Activated CD8-positive, alpha-beta T cell treated with anti-CD3 and anti-CD28 coated beads, Interleukin-2, amount 10 ng/mL, durations not matched to agents 7 days and 5 days (primary cell): ENCODE measurements around the gene KCNJ1. TPM values are rescaled to one million over a fixed set of nuclear protein-coding genes. Genes with fewer than 3 reads are reported as not detected.

Experiments used
- ATAC-seq: fragments of 150-1000 bp; cut with Tn5 transposase; one replicate; pipeline ENCODE4 v1.10.0; 2021; ENCODE audit warnings: moderate library complexity
- CTCF ChIA-PET: fragments of 350-600 bp; sonication (Branson Sonifier 250); formaldehyde crosslinking; loops from one replicate; lab custom pipeline; 2021; ENCODE audit warnings: antibody characterized with exemption; lab: Charles Lee
- POLR2A ChIA-PET: fragments of 350-600 bp; sonication (Branson Sonifier 250); formaldehyde crosslinking; loops from one replicate; lab custom pipeline; 2021; ENCODE audit warnings: antibody characterized with exemption; lab: Charles Lee
- DNase-seq: peaks from one replicate; pipeline ENCODE4 v3.0.0-alpha.2; 2020
- H3K27ac Mint-ChIP-seq: one replicate; pipeline ENCODE4 v1.8.0; 2021; ENCODE audit warnings: mild to moderate bottlenecking, mixed read lengths
- H3K27me3 Mint-ChIP-seq: one replicate; pipeline ENCODE4 v1.8.0; 2021; ENCODE audit warnings: low read depth, mixed read lengths
- H3K36me3 Mint-ChIP-seq: one replicate; pipeline ENCODE4 v1.8.0; 2021; ENCODE audit warnings: low read depth, mixed read lengths
- H3K4me1 Mint-ChIP-seq: one replicate; pipeline ENCODE4 v1.8.0; 2021; ENCODE audit warnings: low read depth, mixed read lengths
- H3K4me3 Mint-ChIP-seq: one replicate; pipeline ENCODE4 v1.8.0; 2021; ENCODE audit warnings: mild to moderate bottlenecking, mixed read lengths
- H3K9me3 Mint-ChIP-seq: one replicate; pipeline ENCODE4 v1.8.0; 2022; ENCODE audit warnings: mixed read lengths; ENCODE audit not compliant: insufficient read depth
- total RNA-seq, 2 experiments: library from RNA; stranded (reverse); gene quantifications; one replicate each; pipeline ENCODE4 v1.2.3, GENCODE V29; 2021

The KCNJ1 gene
- total RNA-seq, 2 experiments from 2014 or later, result not detected

DNA sequence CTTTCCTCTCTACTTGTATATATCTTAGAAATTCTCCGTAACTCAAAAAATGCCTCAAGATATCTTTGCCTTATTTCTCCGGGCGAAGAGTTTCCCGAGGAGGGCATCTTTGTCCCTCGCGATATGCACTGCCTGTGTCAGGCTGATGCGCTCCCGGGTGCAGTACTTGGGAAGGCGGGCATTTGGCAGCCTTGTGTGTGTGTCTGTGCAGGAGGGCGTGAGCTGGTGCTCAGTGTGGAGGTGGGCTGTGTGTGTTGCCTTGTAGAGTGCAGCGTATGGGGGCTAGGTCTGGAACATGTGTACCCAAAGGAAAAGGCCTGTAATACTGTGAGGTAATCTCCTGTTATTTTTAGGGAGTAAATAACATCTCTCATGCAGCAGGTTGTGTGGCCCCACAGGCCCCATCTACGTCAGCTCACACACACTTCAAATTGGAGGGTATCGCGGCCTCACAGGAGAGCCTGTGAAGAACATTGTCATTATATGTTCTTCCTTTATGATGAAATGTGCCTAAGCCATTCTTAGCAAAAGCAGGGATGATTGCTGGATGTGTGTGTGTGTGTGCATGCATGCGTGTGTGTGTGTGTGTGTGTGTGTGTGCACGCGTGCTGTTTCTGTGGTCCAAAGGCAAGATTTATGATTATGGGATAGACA lies 77.5 kb downstream of the KCNJ1 start:
- H3K4me1 Mint-ChIP-seq, result peaks cover 8% of the 10 kb centered on the region
- no peak for ATAC-seq
- no peaks in the 10 kb centered on the region for H3K27me3 Mint-ChIP-seq
- DNase-seq, result no peak
- H3K27ac Mint-ChIP-seq, result peak overlapping the region; percentile 48
- ChIA-PET CTCF (interaction anchor here (0.7 to 2.0 kb wide), 2 partner anchors 32 to 158 kb away, joined by 3 to 4 read pairs; no protein-coding TSS in a partner anchor), POLR2A (no interaction called here)
- no peaks in the 10 kb centered on the region for H3K9me3 Mint-ChIP-seq
- no peak overlapping the region for H3K4me3 Mint-ChIP-seq
- H3K36me3 Mint-ChIP-seq, result peaks cover 72% of the 10 kb centered on the region

Other genes with a start within 250 kb of the KCNJ1 start
- 10 to 100 TPM; 83.4 to 93.4 TPM for gene FLI1, start 173.2 kb downstream of the KCNJ1 start, total RNA-seq
- not detected for gene KCNJ5, start 24.1 kb upstream of the KCNJ1 start, total RNA-seq
- gene TP53AIP1, start 75.6 kb upstream of the KCNJ1 start, total RNA-seq, result not detected